ENCODE data around the gene LSP1. TPM values are rescaled to one million over a fixed set of nuclear protein-coding genes. Genes with fewer than 3 reads are reported as not detected.

The LSP1 gene
- total RNA-seq, 1 donor from 2014 or later: not detected

DNA sequence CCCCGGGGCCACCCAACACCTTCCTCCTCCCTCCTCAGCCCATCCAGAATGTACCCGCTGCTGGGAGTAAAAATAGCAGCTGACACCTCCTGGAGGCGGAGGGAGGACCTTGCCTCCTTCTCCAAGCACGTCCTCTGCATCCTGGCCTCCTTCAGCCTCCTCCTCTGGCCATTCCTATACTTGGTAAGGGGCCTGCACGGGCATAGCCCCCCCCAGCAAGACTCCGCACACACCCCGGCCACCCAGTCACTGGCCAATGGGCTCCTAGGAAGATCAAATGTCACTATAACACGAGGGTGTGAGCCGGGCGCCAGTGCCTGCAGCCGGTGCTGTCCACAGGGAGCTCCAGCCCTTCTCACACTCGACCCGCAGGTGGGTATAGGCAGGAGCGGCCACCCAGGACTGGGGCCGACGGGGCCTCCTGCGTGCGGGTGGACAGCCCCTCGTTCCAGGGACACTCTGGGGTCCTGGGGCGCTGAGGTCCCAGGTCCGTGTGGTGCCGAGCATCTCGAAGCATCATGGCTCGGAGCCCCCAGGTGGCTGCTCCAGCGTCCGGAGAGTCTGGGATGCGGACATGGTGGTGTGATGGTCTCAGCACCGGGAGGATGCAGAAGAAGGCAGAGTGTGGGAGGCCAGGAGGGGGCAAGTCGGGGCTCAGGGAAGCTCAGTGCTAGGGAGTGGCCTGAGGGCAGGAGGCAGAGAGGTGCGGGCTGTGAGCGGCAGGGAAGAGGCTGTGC lies 66.7 kb downstream of the LSP1 start, which contains the start of gene TNNT3:
TNNT3 (plus strand) TSS at position 313 of the 737 bp plus-strand sequence. CDS start 3,172 bp downstream, outside the sequence.
- Mint-ChIP-seq H3K27me3 (ENCODE audit: unreplicated experiment) (peaks cover 16% of the 10 kb centered on the region), H3K36me3 (ENCODE audit: low read depth, unreplicated experiment) (peaks cover 7% of the 10 kb centered on the region), H3K9me3 (ENCODE audit: unreplicated experiment) (no peaks in the 10 kb centered on the region), H3K4me3 (ENCODE audit: unreplicated experiment) (no peak within 1 kb of the TSS), H3K4me1 (ENCODE audit: unreplicated experiment) (peaks cover 2% of the 10 kb centered on the region), H3K27ac (ENCODE audit: unreplicated experiment) (no peak within 1 kb of the TSS)
- TF ChIP-seq, protein P1, sequence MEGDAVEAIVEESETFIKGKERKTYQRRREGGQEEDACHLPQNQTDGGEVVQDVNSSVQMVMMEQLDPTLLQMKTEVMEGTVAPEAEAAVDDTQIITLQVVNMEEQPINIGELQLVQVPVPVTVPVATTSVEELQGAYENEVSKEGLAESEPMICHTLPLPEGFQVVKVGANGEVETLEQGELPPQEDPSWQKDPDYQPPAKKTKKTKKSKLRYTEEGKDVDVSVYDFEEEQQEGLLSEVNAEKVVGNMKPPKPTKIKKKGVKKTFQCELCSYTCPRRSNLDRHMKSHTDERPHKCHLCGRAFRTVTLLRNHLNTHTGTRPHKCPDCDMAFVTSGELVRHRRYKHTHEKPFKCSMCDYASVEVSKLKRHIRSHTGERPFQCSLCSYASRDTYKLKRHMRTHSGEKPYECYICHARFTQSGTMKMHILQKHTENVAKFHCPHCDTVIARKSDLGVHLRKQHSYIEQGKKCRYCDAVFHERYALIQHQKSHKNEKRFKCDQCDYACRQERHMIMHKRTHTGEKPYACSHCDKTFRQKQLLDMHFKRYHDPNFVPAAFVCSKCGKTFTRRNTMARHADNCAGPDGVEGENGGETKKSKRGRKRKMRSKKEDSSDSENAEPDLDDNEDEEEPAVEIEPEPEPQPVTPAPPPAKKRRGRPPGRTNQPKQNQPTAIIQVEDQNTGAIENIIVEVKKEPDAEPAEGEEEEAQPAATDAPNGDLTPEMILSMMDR (IDR thresholded peaks at IDR 0.05; ENCODE audit: unreplicated experiment): no peak
- no peak for DNase-seq (ENCODE audit: low spot score)

DNA sequence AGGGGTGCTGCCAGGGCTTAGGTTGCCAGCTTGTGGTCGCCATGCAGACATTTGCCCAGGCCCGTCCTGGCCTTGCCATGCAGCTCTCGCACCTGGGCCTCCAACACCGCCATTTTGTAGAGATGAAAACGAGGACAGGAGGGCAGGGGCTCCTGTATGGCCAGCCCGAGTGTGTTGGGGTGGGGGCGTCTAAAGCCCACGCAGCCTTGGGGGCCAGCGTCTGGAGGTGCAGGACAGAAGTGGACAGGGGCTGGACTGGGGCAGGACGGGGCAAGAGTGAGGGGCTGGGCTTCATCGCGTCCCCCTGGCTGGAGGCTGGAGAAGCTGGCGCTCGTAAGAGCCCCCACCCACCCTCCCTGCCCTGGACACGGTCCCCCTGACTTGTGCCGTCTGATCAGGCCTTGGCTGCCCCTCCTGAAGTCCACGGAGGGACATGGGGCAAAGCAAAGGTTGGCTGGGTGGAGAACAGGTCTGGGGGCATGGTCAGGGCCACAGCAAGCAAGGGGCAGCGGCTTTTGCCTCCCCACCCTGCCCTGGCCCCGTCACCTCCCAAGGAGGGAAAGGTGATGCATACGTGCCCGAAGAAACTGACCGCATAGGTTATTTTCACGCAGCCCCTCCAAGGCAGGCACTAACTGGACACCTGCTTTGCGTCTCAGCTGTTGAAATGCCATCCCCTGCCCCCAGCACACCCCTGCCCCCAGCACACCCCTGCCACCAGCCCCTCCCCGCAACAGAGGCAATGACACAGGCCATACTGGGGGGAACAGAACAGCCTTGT lies 67.4 kb downstream of the LSP1 start:
- H3K27ac Mint-ChIP-seq (ENCODE audit: unreplicated experiment): no peak overlapping the region
- TF ChIP-seq, protein P1 (IDR thresholded peaks at IDR 0.05; ENCODE audit: unreplicated experiment): no peak
- no peaks in the 10 kb centered on the region for H3K36me3 Mint-ChIP-seq (ENCODE audit: low read depth, unreplicated experiment)
- peaks cover 13% of the 10 kb centered on the region for H3K27me3 Mint-ChIP-seq (ENCODE audit: unreplicated experiment)
- H3K4me1 Mint-ChIP-seq (ENCODE audit: unreplicated experiment): no peaks in the 10 kb centered on the region
- DNase-seq (ENCODE audit: low spot score): no peak
- H3K4me3 Mint-ChIP-seq (ENCODE audit: unreplicated experiment): no peak overlapping the region
- no peaks in the 10 kb centered on the region for H3K9me3 Mint-ChIP-seq (ENCODE audit: unreplicated experiment)

DNA sequence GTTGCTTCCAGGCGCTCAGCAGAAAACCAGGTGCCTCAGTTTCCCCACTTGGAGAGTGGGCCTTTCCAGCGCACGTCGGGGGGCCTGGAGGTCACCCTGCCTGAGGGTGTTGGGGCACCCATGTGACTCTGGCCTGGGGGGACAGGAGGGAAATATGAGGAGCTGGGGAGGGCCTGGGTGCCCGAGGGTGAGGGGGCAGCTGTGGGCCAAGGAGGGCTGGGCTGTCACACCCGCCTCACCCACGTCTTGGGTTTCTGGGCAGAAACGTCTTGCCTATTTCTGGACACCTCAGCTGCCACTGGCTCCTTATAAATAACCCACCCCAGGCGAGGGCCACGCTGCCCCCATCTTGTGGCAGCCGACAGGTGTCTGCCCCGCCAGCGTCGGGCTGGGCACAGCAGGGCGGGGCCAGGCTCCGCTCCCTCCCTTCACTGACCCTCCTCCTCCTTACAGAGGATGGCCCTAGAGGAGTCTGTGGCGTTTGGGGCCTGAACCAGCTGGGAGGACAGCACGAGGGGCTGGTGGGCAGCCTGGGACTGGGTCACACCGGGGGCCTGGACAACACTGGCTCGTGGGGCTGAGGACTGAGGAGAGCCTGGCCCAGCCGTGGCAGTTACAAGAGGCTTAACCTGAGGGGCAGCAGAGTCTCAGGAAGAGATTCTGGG lies 68.2 kb downstream of the LSP1 start:
- H3K27ac Mint-ChIP-seq (ENCODE audit: unreplicated experiment): no peak overlapping the region
- TF ChIP-seq, protein P1 (IDR thresholded peaks at IDR 0.05; ENCODE audit: unreplicated experiment): no peak
- no peaks in the 10 kb centered on the region for H3K9me3 Mint-ChIP-seq (ENCODE audit: unreplicated experiment)
- H3K4me3 Mint-ChIP-seq (ENCODE audit: unreplicated experiment): no peak overlapping the region
- no peak for DNase-seq (ENCODE audit: low spot score)
- H3K4me1 Mint-ChIP-seq (ENCODE audit: unreplicated experiment): no peaks in the 10 kb centered on the region
- peaks cover 10% of the 10 kb centered on the region for H3K27me3 Mint-ChIP-seq (ENCODE audit: unreplicated experiment)
- no peaks in the 10 kb centered on the region for H3K36me3 Mint-ChIP-seq (ENCODE audit: low read depth, unreplicated experiment)

DNA sequence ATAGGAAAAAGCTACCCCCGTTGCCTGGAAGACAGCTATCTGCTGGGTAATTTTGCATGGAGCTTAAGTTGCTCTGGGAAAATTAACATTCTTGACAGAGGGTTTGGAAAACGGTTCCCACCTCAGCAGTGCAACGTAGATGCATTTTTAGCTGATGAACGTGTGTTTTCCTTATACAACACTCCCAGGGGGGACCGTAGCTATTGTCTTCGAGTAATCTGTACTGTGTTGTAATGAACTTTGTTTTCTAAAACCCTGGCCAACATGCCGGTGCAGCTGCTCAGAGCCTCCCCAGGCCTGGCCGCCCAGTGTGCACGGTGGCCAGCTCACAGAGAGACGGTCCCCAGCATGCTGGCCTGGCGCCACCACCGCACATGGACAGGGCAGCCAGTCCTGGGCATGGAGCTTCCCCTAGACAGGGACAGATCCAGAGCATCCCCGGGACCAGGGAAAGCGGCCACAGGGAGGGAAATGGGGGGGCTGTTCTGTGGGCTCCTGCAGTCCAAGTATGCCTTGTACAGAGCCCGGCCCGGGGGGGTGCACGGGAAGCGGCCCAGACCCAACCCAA lies 68.8 kb downstream of the LSP1 start:
- no peak overlapping the region for H3K4me3 Mint-ChIP-seq (ENCODE audit: unreplicated experiment)
- H3K27ac Mint-ChIP-seq (ENCODE audit: unreplicated experiment): no peak overlapping the region
- DNase-seq (ENCODE audit: low spot score): no peak
- H3K27me3 Mint-ChIP-seq (ENCODE audit: unreplicated experiment): peaks cover 10% of the 10 kb centered on the region
- no peaks in the 10 kb centered on the region for H3K9me3 Mint-ChIP-seq (ENCODE audit: unreplicated experiment)
- TF ChIP-seq, protein P1 (IDR thresholded peaks at IDR 0.05; ENCODE audit: unreplicated experiment): no peak
- no peaks in the 10 kb centered on the region for H3K36me3 Mint-ChIP-seq (ENCODE audit: low read depth, unreplicated experiment)
- no peaks in the 10 kb centered on the region for H3K4me1 Mint-ChIP-seq (ENCODE audit: unreplicated experiment)
